Measurements from ENCODE around the gene SNRNP48. TPM values are rescaled to one million over a fixed set of nuclear protein-coding genes. Genes with fewer than 3 reads are reported as not detected.

The SNRNP48 gene
- total RNA-seq, 1 experiment from 2014 or later, result 17.6 TPM

- CTCF ChIA-PET, result interaction anchor here (0.5 to 1.7 kb wide), 9 partner anchors 48 to 291 kb away, joined by 3 to 8 read pairs (median 3); partner anchors contain the start of genes CAGE1 and RIOK1
- no peaks in the 10 kb centered on the region for H3K9me3 Mint-ChIP-seq
These were observed 23.3 kb upstream of the SNRNP48 start for GRCh38 chr6:7566617-7567173.

GRCh38 chr6:7568021-7568420, 22.0 kb upstream of the SNRNP48 start:
- H3K4me3 Mint-ChIP-seq, result no peak overlapping the region
- H3K9me3 Mint-ChIP-seq, result no peaks in the 10 kb centered on the region
- H3K36me3 Mint-ChIP-seq, result peaks cover 87% of the 10 kb centered on the region
- no peak overlapping the region for H3K27ac Mint-ChIP-seq
- no peaks in the 10 kb centered on the region for H3K4me1 Mint-ChIP-seq
- ChIA-PET POLR2A (no interaction called here), CTCF (no interaction called here)
- no peak for ATAC-seq
- no peak for DNase-seq (ENCODE audit: low spot score)
- H3K27me3 Mint-ChIP-seq (ENCODE audit: low read depth), result no peaks in the 10 kb centered on the region
- TF ChIP-seq AR (CRISPR knock-in tag; IDR thresholded peaks at IDR 0.05) (no peak), IRF1 (CRISPR knock-in tag; IDR thresholded peaks at IDR 0.05) (no peak), CREB1 (CRISPR knock-in tag; IDR thresholded peaks at IDR 0.05) (no peak), ZMAT4 (CRISPR knock-in tag; IDR thresholded peaks at IDR 0.05) (no peak), FOXK1 (CRISPR knock-in tag; IDR thresholded peaks at IDR 0.05) (no peak), PREB (CRISPR knock-in tag; IDR thresholded peaks at IDR 0.05; ENCODE audit: borderline replicate concordance) (no peak), USF1 (CRISPR knock-in tag; IDR thresholded peaks at IDR 0.05) (no peak)

More at GRCh38 chr6:7566617-7567173, 23.3 kb upstream of the SNRNP48 start:
- ATAC-seq (no peak), DNase-seq (ENCODE audit: low spot score) (no peak)
- Mint-ChIP-seq H3K36me3 (peaks cover 84% of the 10 kb centered on the region), H3K27me3 (ENCODE audit: low read depth) (no peaks in the 10 kb centered on the region), H3K27ac (no peak overlapping the region), H3K4me3 (no peak overlapping the region), H3K4me1 (no peaks in the 10 kb centered on the region)
- TF ChIP-seq ZNF263 (CRISPR knock-in tag; IDR thresholded peaks at IDR 0.05; ENCODE audit: low read depth) (no peak), FOXP1 (CRISPR knock-in tag; IDR thresholded peaks at IDR 0.05; ENCODE audit: borderline replicate concordance) (no peak), EMX1 (CRISPR knock-in tag; IDR thresholded peaks at IDR 0.05) (no peak), CDX4 (CRISPR knock-in tag; IDR thresholded peaks at IDR 0.05; ENCODE audit: borderline replicate concordance) (no peak), ERG (CRISPR knock-in tag; IDR thresholded peaks at IDR 0.05) (no peak), USF1 (CRISPR knock-in tag; IDR thresholded peaks at IDR 0.05) (no peak), ELF4 (CRISPR knock-in tag; IDR thresholded peaks at IDR 0.05; ENCODE audit: low read depth) (no peak), ZNF671 (CRISPR knock-in tag; IDR thresholded peaks at IDR 0.05) (no peak), ZNF121 (CRISPR knock-in tag; IDR thresholded peaks at IDR 0.05) (no peak)
- POLR2A ChIA-PET, result no interaction called here
